HepG2 (cell line): ENCODE results near the gene NDFIP2. TPM values are rescaled to one million over a fixed set of nuclear protein-coding genes. Genes with fewer than 3 reads are reported as not detected.

Experiments used
- ATAC-seq: fragments of 200-7000 bp; cut with Tn5 transposase; 3 replicates; pipeline ENCODE4 v1.9.1; 2020; ENCODE audit warnings: mild to moderate bottlenecking, moderate library complexity
- BruUV-seq: library from RNA; stranded (reverse); fragments of 400-500 nt; replicated peaks from 2 replicates; lab custom pipeline; 2021; lab: Mats Ljungman, UMichigan
- CTCF ChIA-PET: fragments of 300-600 bp; formaldehyde crosslinking; extraction: SDS; loops from one replicate; lab custom pipeline; 2021; ENCODE audit warnings: low total read pairs, inconsistent platforms, low intra/inter-chr PET ratio; lab: Yijun Ruan, JAX
- POLR2A ChIA-PET: fragments of 350-600 bp; sonication (Branson Sonifier 250); formaldehyde crosslinking; loops from one replicate; lab custom pipeline; 2020; ENCODE audit warnings: antibody characterized with exemption, inconsistent platforms; lab: Yijun Ruan, JAX
- DNase-seq: peaks from one replicate; pipeline ENCODE4 v3.0.0-alpha.2; 2015; ENCODE audit warnings: low spot score
- FAIRE-seq: peaks from 3 replicates; lab custom pipeline; 2011; peaks lifted over from hg19 to GRCh38; lab: Jason Lieb, UNC
- H2AFZ ChIP-seq: one replicate; pipeline ENCODE4 v1.6.1; 2011; ENCODE audit warnings: low read length, inconsistent platforms
- H3K27ac ChIP-seq: fragments of 300-600 bp; 3 replicates; pipeline ENCODE4 v1.8.0; 2011; ENCODE audit warnings: mixed run types, mild to moderate bottlenecking, mixed read lengths, low read length, inconsistent platforms; ENCODE audit not compliant: insufficient read depth; ENCODE audit errors: extremely low read length
- H3K27me3 ChIP-seq, 2 experiments: fragments of 200-600 bp in 1 of 2; 2 replicates in 1 of 2; 3 replicates in 1 of 2; pipeline versions ENCODE4 v1.6.0 to v1.8.0; 2011; ENCODE audit warnings: low read length in 2 of 2, mild to moderate bottlenecking in 2 of 2, moderate library complexity in 2 of 2, inconsistent platforms in 1 of 2; ENCODE audit not compliant: insufficient read depth in 2 of 2, control insufficient read depth in 1 of 2
- H3K36me3 ChIP-seq, 2 experiments: fragments of 200-600 bp in 1 of 2; replicated peaks in 1 of 2; 2 replicates in 1 of 2; 3 replicates in 1 of 2; pipeline versions ENCODE4 v1.5.1 to v1.8.0; 2011; ENCODE audit warnings: low read length in 2 of 2, inconsistent platforms in 1 of 2; ENCODE audit not compliant: insufficient read depth in 2 of 2, control insufficient read depth in 1 of 2
- H3K4me1 ChIP-seq: 2 replicates; pipeline ENCODE4 v1.5.1; 2012; ENCODE audit warnings: low read length, inconsistent platforms; ENCODE audit not compliant: insufficient read depth
- H3K4me2 ChIP-seq: 2 replicates; pipeline ENCODE4 v1.6.0; 2011; ENCODE audit warnings: low read depth, low read length, inconsistent platforms
- H3K4me3 ChIP-seq, 3 experiments: fragments of 200-600 bp in 1 of 3; sonication (generic), shearing (Covaris generic) in 1 of 3; replicated peaks in 1 of 3; 2 replicates each; pipeline ENCODE4 v1.5.1; 2011 to 2016; ENCODE audit warnings: low read length in 3 of 3, inconsistent platforms in 2 of 3, low read depth in 2 of 3, mild to moderate bottlenecking in 2 of 3, control low read depth in 1 of 3, mixed read lengths in 1 of 3; ENCODE audit not compliant: insufficient read depth in 1 of 3
- H3K79me2 ChIP-seq: one replicate; pipeline ENCODE4 v1.6.1; 2011; ENCODE audit warnings: low read length, inconsistent platforms; ENCODE audit not compliant: insufficient read depth
- H3K9ac ChIP-seq: 2 replicates; pipeline ENCODE4 v1.6.0; 2011; ENCODE audit warnings: mild to moderate bottlenecking, low read depth, low read length, inconsistent platforms; ENCODE audit not compliant: insufficient read depth
- H3K9me3 ChIP-seq: 2 replicates; pipeline ENCODE4 v1.5.1; 2012; ENCODE audit warnings: mild to moderate bottlenecking, low read length
- H4K20me1 ChIP-seq: 2 replicates; pipeline ENCODE4 v1.6.0; 2011; ENCODE audit warnings: inconsistent platforms, mild to moderate bottlenecking, low read length, moderate library complexity; ENCODE audit not compliant: insufficient read depth
- AKAP8 ChIP-seq: sonication (generic); formaldehyde crosslinking; IDR thresholded peaks from 2 replicates; pipeline ENCODE4 v1.5.1; 2020; ENCODE audit warnings: mild to moderate bottlenecking, missing genetic modification reagents
- ARID3A ChIP-seq: IDR thresholded peaks from 2 replicates; pipeline ENCODE4 v1.6.1; 2012; ENCODE audit warnings: low read depth, low read length, improper control_type of control experiment
- ASH2L ChIP-seq: fragments of 300-600, 200-600 bp; sonication (generic); IDR thresholded peaks from 2 replicates; pipeline ENCODE4 v1.7.0; 2017; ENCODE audit warnings: low read depth, mild to moderate bottlenecking, moderate library complexity, mixed read lengths, low read length; ENCODE audit not compliant: insufficient read length
- CCDC6 ChIP-seq: sonication (generic); formaldehyde crosslinking; IDR thresholded peaks from 2 replicates; pipeline ENCODE4 v1.8.1; 2022; ENCODE audit warnings: mild to moderate bottlenecking, missing genetic modification reagents, moderate library complexity
- DRAP1 ChIP-seq: IDR thresholded peaks from 2 replicates; pipeline ENCODE4 v1.6.1; 2016; ENCODE audit warnings: missing genetic modification reagents, missing compliant biosample characterization
- ETS1 ChIP-seq: sonication (generic); formaldehyde crosslinking; IDR thresholded peaks from 2 replicates; pipeline ENCODE4 v1.4.0; 2020; ENCODE audit warnings: missing genetic modification reagents
- HMG20A ChIP-seq: IDR thresholded peaks from 2 replicates; pipeline ENCODE4 v1.6.1; 2016; ENCODE audit warnings: borderline replicate concordance
- HOXD1 ChIP-seq: sonication (generic); formaldehyde crosslinking; IDR thresholded peaks from 2 replicates; pipeline ENCODE4 v1.5.0; 2020; ENCODE audit warnings: missing genetic modification reagents
- KLF16 ChIP-seq, 2 experiments: sonication (generic) in 1 of 2; formaldehyde crosslinking in 1 of 2; IDR thresholded peaks; 2 replicates each; pipeline versions ENCODE4 v1.6.1 to v1.8.0; 2016 to 2023; ENCODE audit warnings: missing genetic modification reagents in 2 of 2, missing compliant biosample characterization in 1 of 2
- MNT ChIP-seq: fragments of 450-650 bp; IDR thresholded peaks from 2 replicates; pipeline ENCODE4 v1.6.1; 2016
- PCBP1 ChIP-seq: fragments of 200-400 bp; formaldehyde crosslinking; IDR thresholded peaks from 2 replicates; pipeline ENCODE4 v1.6.1; 2017; ENCODE audit warnings: mild to moderate bottlenecking, low read depth, low read length, borderline replicate concordance
- POLR2AphosphoS2 ChIP-seq: IDR thresholded peaks from 2 replicates; pipeline ENCODE4 v1.6.1; 2011; ENCODE audit warnings: low read depth, low read length, improper control_type of control experiment
- SNAI1 ChIP-seq: sonication (generic); formaldehyde crosslinking; IDR thresholded peaks from 2 replicates; pipeline ENCODE4 v1.5.0; 2020; ENCODE audit warnings: mild to moderate bottlenecking, missing genetic modification reagents, borderline replicate concordance
- TEAD3 ChIP-seq: optimal IDR thresholded peaks from 2 replicates; pipeline ENCODE3; 2016; ENCODE audit warnings: borderline replicate concordance
- ZNF567 ChIP-seq: sonication (generic); formaldehyde crosslinking; IDR thresholded peaks from 2 replicates; pipeline ENCODE4 v1.8.1; 2023; ENCODE audit warnings: mild to moderate bottlenecking, missing genetic modification reagents, borderline replicate concordance
- ZNF570 ChIP-seq: sonication (generic); formaldehyde crosslinking; IDR thresholded peaks from 2 replicates; pipeline ENCODE4 v1.4.0; 2020; ENCODE audit warnings: mild to moderate bottlenecking, missing genetic modification reagents, borderline replicate concordance
- ZNF737 ChIP-seq: sonication (generic); formaldehyde crosslinking; IDR thresholded peaks from 2 replicates; pipeline ENCODE4 v1.5.0; 2020; ENCODE audit warnings: missing genetic modification reagents, mild to moderate bottlenecking, borderline replicate concordance
- WGBS: methylation state at CpG from one replicate; pipeline ENCODE4 v1.1.6; 2017; ENCODE audit warnings: low lambda C conversion rate; 5-methylcytosine and 5-hydroxymethylcytosine counted together
- in situ Hi-C: cut with HindIII; loops from 2 replicates; pipeline ENCODE4 v1.10.0; 2017; ENCODE audit warnings: low pct_unique_long_range_greater_than_20kb; ENCODE audit not compliant: extremely low pct_ligation_motif_present
- intact Hi-C: fragments of 100-400 bp; cut with micrococcal nuclease; formaldehyde crosslinking; loops from one replicate; pipeline ENCODE4 v1.10.0; 2022; ENCODE audit not compliant: unreplicated experiment
- polyA plus RNA-seq, 8 experiments: library from polyadenylated mRNA; depleted of rRNA in 3 of 8; stranded (reverse) in 7 of 8; unstranded in 1 of 8; fragments of >200 nt; fragmentation: Illumina TruSeq in 4 of 8; extraction: Trizol in 4 of 8; gene quantifications; 2 replicates each; pipeline versions ENCODE4 v1.2.1 to v1.2.3, GENCODE V29; 2011 to 2016; ENCODE audit warnings: low read depth in 4 of 8, missing spikeins in 1 of 8, mixed read lengths in 1 of 8; ENCODE audit not compliant: insufficient read depth in 1 of 8
- total RNA-seq, 5 experiments: library from RNA; depleted of rRNA; stranded (reverse); fragments of >200 nt; fragmentation: Illumina TruSeq; extraction: Trizol; gene quantifications; 2 replicates each; pipeline ENCODE4 v1.2.3, GENCODE V29; 2016; ENCODE audit warnings: low read depth in 1 of 5

Gene NDFIP2
- total and polyA plus RNA-seq, 2 of the 13 experiments (the other 11 are each of a cell fraction or from before 2014, with no cell fraction given) = 23.2 to 32.0 TPM

- in situ Hi-C loops = no loop called here
These were observed 12.1 kb upstream of the NDFIP2 start for GRCh38 chr13:79468819-79469218.

More at GRCh38 chr13:79468819-79469218, 12.1 kb upstream of the NDFIP2 start:
- FAIRE-seq = no peak
- no TSS peak for BruUV-seq
- Histone ChIP-seq H2AFZ (no peak overlapping the region), H3K4me2 (no peak overlapping the region), H3K9me3 (no peaks in the 10 kb centered on the region), H4K20me1 (no peaks in the 10 kb centered on the region), H3K36me3 (no peaks in the 10 kb centered on the region)
- TF ChIP-seq ASH2L (no peak), TEAD3 (CRISPR knock-in tag) (no peak), AKAP8 (CRISPR knock-in tag) (no peak), SNAI1 (no peak), CCDC6 (CRISPR knock-in tag) (no peak), ZNF737 (CRISPR knock-in tag) (no peak), ETS1 (CRISPR knock-in tag) (no peak), PCBP1 (no peak), ARID3A (no peak), HOXD1 (CRISPR knock-in tag) (no peak), HMG20A (CRISPR knock-in tag) (no peak), POLR2AphosphoS2 (no peak), ZNF570 (CRISPR knock-in tag) (no peak), KLF16 (CRISPR knock-in tag; IDR thresholded peaks at IDR 0.05) (no peak), DRAP1 (no peak), MNT (no peak), ZNF567 (no peak)
- TF ChIP-seq, all 625 proteins: peak for 0
- 37% methylated on average over 3 of the region's 3 CpGs for WGBS
- intact Hi-C loops = no loop called here
- POLR2A ChIA-PET = no interaction called here
- DNase-seq (no peak), ATAC-seq (no peak)
- Histone ChIP-seq H3K27ac (no peak overlapping the region), H3K4me1 (peaks cover 18% of the 10 kb centered on the region), H3K9ac (no peak overlapping the region), H3K79me2 (no peaks in the 10 kb centered on the region), H3K4me3 (no peak overlapping the region), H3K27me3 (no peaks in the 10 kb centered on the region)
- CTCF ChIA-PET = no interaction called here
